SU-DHL-6 (cell line): ENCODE results near the gene CD247.

ENCODE experiments used
- CTCF ChIP-seq: fragments of 200-600 bp; sonication (generic); IDR thresholded peaks from one replicate; pipeline ENCODE4 v1.5.1; 2017; ENCODE audit warnings: antibody characterized with exemption, mild to moderate bottlenecking, low read length, moderate library complexity; ENCODE audit not compliant: insufficient read depth, poor library complexity, severe bottlenecking
- EZH2phosphoT487 ChIP-seq: fragments of 200-600 bp; sonication (generic), shearing (Covaris generic); conservative IDR thresholded peaks from 2 replicates; pipeline ENCODE4 v1.6.1; 2018; ENCODE audit warnings: mild to moderate bottlenecking, antibody characterized with exemption, low read length, moderate library complexity, mixed read lengths

- TF ChIP-seq CTCF (no peak), EZH2phosphoT487 (no peak)
Observed at GRCh38 chr1:167503626-167504466, 14.5 kb downstream of the CD247 start.
